Measurements from ENCODE around the gene ADAMTS17.
A peak's percentile ranks its signal among the peaks of the same experiment; 100 is the strongest.

The ADAMTS17 gene

GRCh38 chr15:100169615-100170290 is 172.0 kb downstream of the ADAMTS17 start:
- no peak for DNase-seq (ENCODE audit: low read depth)

GRCh38 chr15:100168787-100169186 is 173.0 kb downstream of the ADAMTS17 start:
- DNase-seq (ENCODE audit: low read depth): no peak

DNA sequence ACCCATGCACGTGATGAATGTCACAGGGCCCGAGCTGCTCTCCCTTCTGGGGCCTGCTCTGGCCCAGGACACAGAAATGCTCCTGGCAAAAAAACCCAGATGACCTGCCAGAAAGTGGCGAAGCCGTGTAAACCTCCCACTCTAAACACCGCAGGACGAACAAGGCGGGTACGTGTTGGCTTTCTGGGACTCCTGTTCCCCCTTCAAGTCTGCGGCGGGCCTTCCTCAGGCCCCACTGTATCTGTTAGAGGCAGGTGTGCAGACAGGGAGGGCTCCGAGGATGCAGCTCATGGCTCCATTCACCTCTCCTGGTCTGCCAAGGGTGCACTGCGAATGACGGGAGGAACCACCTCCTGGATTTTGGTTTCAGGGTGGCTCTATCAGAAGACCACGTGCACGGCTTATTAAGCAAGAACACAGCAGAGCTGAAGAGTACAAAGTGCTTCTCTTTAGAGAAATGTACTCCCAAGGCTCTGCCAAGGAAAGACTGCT is 173.8 kb downstream of the ADAMTS17 start:
- no peak for DNase-seq (ENCODE audit: low read depth)

DNA sequence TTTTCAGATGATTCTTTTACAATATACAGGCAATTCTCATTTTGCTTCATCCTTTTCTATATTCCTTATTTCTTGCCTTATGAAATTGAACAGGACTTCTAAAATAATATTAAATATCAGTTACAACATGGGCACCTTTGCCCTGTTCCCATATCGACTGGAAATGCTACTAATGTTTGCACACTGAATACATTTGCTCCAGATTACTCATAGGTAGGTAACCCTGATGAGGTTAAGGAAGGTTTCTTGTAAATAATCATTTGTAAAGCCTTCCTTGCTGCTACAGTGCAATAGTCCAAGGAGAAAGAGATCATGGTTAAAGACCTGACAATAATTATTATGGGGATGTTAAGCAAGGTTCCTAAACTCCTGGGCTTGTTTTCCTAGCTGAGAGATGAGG is 175.5 kb downstream of the ADAMTS17 start:
- DNase-seq (ENCODE audit: low read depth): no peak

GRCh38 chr15:100163961-100164360 is 177.8 kb downstream of the ADAMTS17 start:
- no peak for DNase-seq (ENCODE audit: low read depth)

DNA sequence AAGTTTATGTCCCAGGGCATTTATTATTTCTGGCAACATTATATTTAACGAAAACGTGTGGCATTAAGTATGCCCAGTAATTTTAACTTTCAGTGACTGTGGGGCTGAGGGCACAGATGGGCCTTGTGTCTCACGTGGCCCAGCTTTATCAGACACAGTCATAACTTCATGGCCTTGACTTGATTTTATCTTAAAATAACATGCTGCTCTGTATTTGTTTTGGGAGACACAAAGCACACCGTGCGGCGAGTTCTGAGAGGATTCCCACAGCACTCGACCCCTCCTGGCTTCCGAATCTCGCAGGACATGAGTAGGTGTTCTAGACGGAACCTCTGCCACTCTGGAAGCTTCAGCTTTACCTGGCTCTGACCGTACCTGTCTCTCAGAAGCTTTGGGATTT is 180.8 kb downstream of the ADAMTS17 start:
- DNase-seq (ENCODE audit: low read depth): no peak

DNA sequence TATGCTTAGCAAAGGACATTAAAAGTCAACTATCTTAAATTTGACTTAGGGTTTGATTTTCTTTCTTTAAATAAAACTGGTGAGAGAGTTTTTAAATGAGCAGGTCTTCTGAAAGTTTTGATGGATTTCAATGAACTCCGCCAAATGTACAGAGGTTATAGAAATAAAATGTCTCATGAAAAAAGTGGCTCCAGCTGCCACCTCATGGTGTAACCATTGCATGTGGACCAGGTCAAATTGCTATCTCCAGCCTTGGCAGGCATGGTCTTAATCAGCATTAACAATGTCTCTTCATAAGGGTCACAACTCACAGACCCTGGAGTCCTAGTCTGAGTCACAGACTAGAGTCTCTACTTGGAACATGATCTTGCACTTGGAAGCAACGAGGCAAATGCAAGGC is 182.3 kb downstream of the ADAMTS17 start:
- DNase-seq (ENCODE audit: low read depth): no peak

GRCh38 chr15:100158356-100158755 is 183.4 kb downstream of the ADAMTS17 start:
- DNase-seq (ENCODE audit: low read depth): no peak

DNA sequence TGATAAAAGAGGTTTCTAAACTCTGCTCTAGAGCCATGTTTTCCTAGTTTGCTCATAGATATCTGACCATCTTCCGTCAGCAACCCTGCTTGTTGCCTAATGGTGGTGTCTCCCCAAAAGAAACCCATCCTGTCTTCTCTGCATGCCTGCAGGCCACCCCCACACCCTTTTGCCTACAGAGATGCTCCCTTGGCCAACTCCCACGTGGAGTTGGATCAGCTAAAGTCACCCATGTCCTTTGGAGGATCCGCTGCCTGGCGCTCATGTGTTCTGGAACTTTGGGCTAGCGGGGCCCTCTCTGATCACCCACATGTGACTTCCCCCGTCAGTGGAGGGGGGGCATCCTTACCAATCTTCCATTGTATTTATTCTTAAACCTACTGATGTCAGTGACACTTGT is 185.6 kb downstream of the ADAMTS17 start:
- DNase-seq (ENCODE audit: low read depth): no peak

- no peak for DNase-seq (ENCODE audit: low read depth)
Measured at GRCh38 chr15:100154338-100154737, 187.4 kb downstream of the ADAMTS17 start.

- no peak for DNase-seq (ENCODE audit: low read depth)
Measured at GRCh38 chr15:100152463-100152862, 189.3 kb downstream of the ADAMTS17 start.

DNA sequence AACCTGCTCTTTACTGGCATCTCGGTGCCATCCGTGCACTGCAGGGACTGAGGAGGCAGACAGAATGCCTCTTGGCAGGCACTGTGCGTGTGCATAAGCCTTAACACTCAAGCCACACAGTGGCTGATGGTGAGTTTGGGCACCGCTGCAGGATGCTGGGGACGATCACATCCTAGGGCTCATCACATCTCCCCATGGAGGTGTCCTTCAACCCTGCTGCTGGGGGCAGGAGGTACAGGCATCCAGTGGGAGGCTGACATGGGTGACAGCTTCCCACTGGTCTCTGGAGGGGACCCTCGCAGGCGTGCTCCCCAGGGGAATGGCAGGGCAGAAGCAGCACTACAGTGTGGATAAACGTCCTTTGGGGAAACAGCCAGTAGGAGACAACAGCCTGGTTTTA is 190.9 kb downstream of the ADAMTS17 start:
- no peak for DNase-seq (ENCODE audit: low read depth)

- DNase-seq (ENCODE audit: low read depth): no peak
Measured at GRCh38 chr15:100147828-100148227, 193.9 kb downstream of the ADAMTS17 start.

GRCh38 chr15:100143378-100143777 is 198.4 kb downstream of the ADAMTS17 start:
- DNase-seq (ENCODE audit: low read depth): no peak

DNA sequence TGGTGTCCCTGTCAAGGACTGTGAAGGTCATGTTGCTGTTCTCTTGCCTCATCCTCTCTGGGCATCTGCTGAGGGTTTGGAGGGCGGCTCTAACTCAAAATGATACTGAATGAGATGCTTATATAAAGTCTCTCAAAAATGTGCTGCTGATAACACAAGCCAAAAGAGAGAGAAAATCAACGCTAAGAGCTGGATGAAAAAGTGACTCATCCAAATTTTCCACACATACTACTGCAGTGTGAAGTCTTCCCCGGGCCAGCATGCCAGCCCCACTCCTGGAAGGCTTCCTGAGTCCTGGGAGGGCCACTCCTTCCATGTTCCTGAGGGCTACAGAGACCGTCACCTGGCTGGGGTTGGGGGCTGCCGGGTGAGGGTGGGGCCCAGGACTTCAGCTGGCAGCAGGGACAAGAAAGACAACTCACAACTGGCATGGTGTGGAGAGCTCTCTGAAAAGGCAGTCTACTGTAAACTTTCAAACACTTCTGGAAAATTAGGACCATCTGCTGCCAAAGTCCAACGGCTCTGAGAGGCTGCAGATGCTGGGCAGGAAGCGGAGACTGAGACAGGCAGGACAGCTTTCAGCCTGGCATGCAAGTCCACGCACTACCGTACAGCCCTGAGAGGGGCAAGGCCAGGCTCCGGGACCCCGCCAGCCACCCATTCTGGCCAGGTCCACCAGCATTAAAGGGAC is 200.3 kb downstream of the ADAMTS17 start:
- no peak for DNase-seq (ENCODE audit: low read depth)

GRCh38 chr15:100140527-100141308 is 201.1 kb downstream of the ADAMTS17 start:
- DNase-seq (ENCODE audit: low read depth): no peak

DNA sequence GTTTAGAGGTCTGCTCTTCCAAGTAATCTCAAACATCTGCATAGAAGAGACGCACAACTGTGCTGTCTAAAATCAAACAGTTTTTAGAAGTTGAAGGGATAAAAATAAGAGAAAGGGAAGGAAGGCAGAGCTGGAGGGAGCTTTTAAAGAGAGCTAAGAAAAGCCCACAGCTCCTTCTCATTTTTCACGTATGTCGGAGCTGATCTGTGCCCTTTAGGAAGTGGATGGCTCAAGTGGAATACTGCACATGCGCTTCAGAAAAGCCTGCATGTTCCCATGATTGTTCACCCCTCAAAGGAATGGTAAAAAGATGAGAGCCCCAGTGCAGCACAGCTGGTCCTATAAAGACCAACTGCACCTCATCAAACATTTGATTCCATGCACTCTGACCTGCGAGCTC is 207.2 kb downstream of the ADAMTS17 start:
- DNase-seq (ENCODE audit: low read depth): no peak

DNA sequence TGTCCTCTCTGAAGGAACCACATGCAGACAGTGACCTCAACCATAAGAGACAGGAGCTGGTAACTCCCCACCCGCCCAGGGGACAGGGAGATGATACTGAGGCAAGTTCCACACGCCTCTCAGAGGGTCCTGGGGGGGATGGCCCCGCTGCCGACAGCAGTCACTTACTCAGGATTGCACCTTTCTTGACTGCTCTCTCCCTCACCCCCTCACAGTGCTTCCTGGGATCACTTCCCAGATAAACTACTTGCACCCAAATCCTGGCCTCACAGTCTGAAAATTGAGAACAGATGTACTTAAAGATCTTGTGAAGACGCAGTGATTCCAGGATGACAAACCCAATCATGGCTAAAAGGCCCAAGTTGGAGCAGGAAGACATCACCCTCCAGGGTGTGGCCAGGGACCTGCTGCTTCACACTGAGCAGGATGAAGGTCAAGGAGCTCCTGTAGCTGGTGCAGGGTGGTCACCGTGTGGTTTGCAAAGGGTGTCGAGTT is 207.6 kb downstream of the ADAMTS17 start:
- DNase-seq (ENCODE audit: low read depth): no peak

- DNase-seq (ENCODE audit: low read depth): no peak
Measured at GRCh38 chr15:100133001-100133400, 208.8 kb downstream of the ADAMTS17 start.

GRCh38 chr15:100132309-100132708 is 209.5 kb downstream of the ADAMTS17 start:
- DNase-seq (ENCODE audit: low read depth): no peak

DNA sequence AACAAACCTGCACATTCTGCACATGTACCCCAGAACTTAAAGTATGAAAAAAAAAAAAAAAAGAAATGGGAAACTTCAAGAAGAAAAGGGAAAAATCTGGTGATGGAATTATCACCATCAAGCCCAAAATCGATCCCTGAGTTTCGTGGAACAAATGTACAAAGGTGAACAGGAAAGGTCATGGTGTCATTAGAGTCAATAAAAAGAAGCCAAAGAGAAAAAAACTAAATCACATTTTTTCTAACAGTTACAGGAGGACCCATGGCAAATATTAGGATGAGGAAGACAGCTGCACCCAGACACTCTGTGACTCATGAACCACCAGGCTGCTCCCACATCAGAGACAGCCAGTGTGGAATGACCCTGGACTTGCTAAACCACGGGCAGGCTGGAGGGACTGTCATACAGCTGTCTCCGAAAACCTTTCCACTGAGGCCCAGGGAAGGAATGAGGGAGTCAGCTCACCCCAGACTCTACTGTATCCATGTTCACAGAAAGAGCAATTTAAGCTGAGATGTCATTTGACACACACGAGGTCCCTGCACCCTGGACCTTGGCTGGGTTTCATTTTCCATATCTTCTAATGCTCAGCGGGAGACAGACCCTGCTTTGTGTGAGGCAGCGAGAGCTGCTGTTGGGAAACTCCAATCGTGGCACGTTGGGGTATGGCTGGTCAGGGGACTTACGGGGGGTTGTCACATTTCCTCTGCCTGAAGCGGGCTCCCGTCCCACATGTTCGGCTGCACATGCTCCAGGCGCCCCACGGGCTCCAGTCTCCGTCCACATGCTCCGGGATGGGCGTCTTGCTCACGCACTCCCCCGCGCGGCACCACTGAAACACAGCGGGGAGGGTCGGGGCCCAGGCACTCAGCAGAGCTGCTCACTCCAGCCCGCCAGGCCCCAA is 210.2 kb downstream of the ADAMTS17 start:
- peak; percentile 19 for DNase-seq (ENCODE audit: low read depth)

DNA sequence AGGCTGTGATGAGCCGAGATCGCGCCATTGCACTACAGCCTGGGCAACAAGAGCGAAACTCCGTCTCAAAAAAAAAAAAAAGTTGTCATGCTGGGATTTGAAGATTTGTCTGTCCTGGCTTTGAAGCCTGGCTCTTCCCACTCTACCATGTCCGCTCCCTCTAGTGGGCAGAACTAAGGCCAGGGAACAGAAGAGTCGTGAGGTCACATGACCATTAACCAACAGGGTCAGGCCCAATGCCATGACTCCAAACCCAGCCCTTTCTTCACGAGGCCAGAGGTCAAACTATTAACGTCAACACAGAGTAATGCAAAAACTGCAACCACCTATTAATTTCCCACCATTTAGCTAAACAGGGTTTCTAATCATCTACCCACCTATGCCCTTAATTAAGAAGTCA is 212.1 kb downstream of the ADAMTS17 start:
- DNase-seq (ENCODE audit: low read depth): no peak
